ENCODE results near the gene FAM53C.

The FAM53C gene

DNA sequence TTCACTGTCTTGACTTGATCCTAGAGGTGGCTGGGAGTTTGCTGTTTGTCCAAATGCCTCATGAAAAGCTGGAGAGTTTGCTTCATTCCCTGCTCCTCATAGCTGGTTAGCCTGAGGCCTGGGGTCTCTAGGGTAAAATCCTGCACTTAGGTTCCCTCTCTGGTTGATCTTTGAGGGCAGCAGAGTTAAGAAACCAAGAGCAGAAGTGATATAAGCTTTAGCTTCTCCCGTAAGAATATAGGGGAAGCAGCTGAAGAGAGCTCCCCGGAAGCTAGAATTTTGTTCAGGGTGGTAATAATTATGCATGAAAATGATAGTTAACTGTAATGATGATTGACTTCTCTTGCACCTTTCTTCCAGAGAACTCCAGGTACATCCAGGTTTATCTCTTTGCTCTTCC, 1.4 kb downstream of the FAM53C start:
- TF ChIP-seq, protein P1, sequence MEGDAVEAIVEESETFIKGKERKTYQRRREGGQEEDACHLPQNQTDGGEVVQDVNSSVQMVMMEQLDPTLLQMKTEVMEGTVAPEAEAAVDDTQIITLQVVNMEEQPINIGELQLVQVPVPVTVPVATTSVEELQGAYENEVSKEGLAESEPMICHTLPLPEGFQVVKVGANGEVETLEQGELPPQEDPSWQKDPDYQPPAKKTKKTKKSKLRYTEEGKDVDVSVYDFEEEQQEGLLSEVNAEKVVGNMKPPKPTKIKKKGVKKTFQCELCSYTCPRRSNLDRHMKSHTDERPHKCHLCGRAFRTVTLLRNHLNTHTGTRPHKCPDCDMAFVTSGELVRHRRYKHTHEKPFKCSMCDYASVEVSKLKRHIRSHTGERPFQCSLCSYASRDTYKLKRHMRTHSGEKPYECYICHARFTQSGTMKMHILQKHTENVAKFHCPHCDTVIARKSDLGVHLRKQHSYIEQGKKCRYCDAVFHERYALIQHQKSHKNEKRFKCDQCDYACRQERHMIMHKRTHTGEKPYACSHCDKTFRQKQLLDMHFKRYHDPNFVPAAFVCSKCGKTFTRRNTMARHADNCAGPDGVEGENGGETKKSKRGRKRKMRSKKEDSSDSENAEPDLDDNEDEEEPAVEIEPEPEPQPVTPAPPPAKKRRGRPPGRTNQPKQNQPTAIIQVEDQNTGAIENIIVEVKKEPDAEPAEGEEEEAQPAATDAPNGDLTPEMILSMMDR (IDR thresholded peaks at IDR 0.05; ENCODE audit: control insufficient read depth, insufficient read depth, low read depth, low read length, missing control alignments): no peak

DNA sequence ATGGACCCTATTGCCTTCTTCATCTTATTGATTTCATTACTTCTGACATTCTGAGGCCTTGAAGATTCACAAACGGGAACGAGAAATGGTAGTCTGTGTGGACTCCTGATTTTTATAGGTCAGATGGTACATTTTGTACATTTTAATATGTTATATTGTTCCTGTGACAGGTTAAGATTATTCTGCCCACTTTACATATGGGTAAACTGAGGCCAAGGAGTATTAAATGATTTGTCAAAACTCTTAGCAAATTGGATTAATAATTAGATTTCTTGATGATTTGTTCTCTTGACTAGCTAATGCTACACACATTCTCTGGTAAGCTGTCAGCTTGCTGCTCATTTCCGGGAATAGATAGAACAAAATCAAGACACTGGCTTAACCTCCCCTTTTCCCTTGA, 1.9 kb downstream of the FAM53C start:
- TF ChIP-seq, protein P1 (IDR thresholded peaks at IDR 0.05; ENCODE audit: control insufficient read depth, insufficient read depth, low read depth, low read length, missing control alignments): no peak
- DNase-seq (ENCODE audit: low read depth): no peak
- H3K4me3 ChIP-seq (ENCODE audit: control insufficient read depth, low read depth, low read length): no peak overlapping the region

More for the DNA sequence above, 1.4 kb downstream of the FAM53C start:
- peak overlapping the region; percentile 97 for H3K4me3 ChIP-seq (ENCODE audit: control insufficient read depth, low read depth, low read length)
- DNase-seq (ENCODE audit: low read depth): no peak

GRCh38 chr5:138344887-138345622, 7.0 kb downstream of the FAM53C start:
- no peak for DNase-seq (ENCODE audit: low read depth)
- TF ChIP-seq, protein P1 (IDR thresholded peaks at IDR 0.05; ENCODE audit: control insufficient read depth, insufficient read depth, low read depth, low read length, missing control alignments): no peak
- H3K4me3 ChIP-seq (ENCODE audit: control insufficient read depth, low read depth, low read length): no peak overlapping the region

DNA sequence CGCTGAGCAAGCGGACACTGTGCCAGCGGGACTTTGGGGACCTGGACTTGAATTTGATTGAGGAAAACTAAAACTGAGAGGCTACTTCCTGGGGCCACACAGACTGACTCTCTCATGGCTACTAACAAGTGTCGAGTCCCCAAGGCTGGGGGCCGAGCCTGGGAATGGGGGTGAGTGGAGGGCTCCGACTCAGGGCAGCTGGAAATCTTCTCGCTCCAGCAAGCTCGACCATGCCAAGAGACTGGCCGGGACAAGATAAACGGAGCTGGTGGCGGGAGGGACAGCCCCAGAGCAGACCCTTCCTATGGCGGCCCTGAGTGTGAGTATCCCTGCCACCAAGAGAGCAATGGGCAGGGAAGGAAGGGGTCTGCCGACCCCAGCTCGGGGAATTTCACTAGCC, 8.8 kb downstream of the FAM53C start:
- TF ChIP-seq, protein P1 (IDR thresholded peaks at IDR 0.05; ENCODE audit: control insufficient read depth, insufficient read depth, low read depth, low read length, missing control alignments): no peak
- DNase-seq (ENCODE audit: low read depth): no peak
- H3K4me3 ChIP-seq (ENCODE audit: control insufficient read depth, low read depth, low read length): no peak overlapping the region

DNA sequence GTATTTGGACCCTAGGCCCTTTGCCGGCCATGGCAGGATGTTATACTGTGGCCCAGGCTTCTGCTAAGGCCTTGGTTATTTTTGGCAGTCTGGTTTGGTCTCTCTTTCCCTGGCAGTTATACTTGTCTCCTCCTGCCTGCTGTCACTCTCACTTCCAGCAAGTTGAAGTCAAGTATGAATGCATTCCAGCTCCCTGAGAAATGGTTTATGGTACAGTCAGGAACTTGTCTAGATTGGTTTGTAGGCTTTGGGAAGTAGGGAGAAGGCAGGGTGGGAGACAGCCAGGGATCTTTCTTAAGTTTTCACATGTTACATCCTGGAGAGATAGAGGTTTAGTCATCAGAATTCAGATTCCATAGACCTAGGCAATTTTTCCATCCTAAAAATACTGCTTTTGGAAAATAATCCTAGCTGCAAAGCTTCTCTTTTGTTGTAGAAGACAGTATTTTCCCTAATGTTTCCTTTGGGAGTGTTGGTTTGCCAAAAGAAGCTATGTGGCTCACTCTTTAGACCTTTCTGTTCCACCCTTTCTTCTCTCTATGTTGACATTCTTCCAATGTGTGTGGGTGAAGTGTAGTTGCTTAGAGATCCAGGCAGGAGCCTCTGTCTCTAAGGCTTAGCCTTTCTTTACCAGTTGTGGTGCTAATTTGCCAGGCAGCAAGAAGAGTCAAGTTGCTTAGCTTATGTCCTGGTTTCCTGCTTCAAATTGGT, 11.9 kb downstream of the FAM53C start:
- TF ChIP-seq, protein P1 (IDR thresholded peaks at IDR 0.05; ENCODE audit: control insufficient read depth, insufficient read depth, low read depth, low read length, missing control alignments): no peak
- no peak overlapping the region for H3K4me3 ChIP-seq (ENCODE audit: control insufficient read depth, low read depth, low read length)
- no peak for DNase-seq (ENCODE audit: low read depth)

GRCh38 chr5:138350563-138350890, 12.5 kb downstream of the FAM53C start:
- DNase-seq (ENCODE audit: low read depth): no peak
- TF ChIP-seq, protein P1 (IDR thresholded peaks at IDR 0.05; ENCODE audit: control insufficient read depth, insufficient read depth, low read depth, low read length, missing control alignments): no peak
- H3K4me3 ChIP-seq (ENCODE audit: control insufficient read depth, low read depth, low read length): no peak overlapping the region
